GM18868 (cell line): ENCODE data around the gene FATE1.
"Not testable (repeated sequence)": the region's sequence is repeated elsewhere in the genome, so short reads cannot be mapped to it uniquely, and the experiment has no call there.

ENCODE experiments used
- ATAC-seq: cut with Tn5 transposase; IDR thresholded peaks from one replicate; pipeline ENCODE4 v1.9.1; 2021; ENCODE audit warnings: mild to moderate bottlenecking, moderate library complexity; ENCODE audit not compliant: unreplicated experiment

FATE1 gene

GRCh38 chrX:151715752-151716151 is at the start of gene FATE1:
TSS of gene FATE1 (plus strand) at chrX:151716035. CDS start at chrX:151716120, 85 bp downstream.
- ATAC-seq, result no peak

GRCh38 chrX:151675121-151675746 is 40.6 kb upstream of the FATE1 start:
- ATAC-seq, result no peak

- no peak for ATAC-seq
Observed at GRCh38 chrX:151676196-151676595, 39.6 kb upstream of the FATE1 start.

DNA sequence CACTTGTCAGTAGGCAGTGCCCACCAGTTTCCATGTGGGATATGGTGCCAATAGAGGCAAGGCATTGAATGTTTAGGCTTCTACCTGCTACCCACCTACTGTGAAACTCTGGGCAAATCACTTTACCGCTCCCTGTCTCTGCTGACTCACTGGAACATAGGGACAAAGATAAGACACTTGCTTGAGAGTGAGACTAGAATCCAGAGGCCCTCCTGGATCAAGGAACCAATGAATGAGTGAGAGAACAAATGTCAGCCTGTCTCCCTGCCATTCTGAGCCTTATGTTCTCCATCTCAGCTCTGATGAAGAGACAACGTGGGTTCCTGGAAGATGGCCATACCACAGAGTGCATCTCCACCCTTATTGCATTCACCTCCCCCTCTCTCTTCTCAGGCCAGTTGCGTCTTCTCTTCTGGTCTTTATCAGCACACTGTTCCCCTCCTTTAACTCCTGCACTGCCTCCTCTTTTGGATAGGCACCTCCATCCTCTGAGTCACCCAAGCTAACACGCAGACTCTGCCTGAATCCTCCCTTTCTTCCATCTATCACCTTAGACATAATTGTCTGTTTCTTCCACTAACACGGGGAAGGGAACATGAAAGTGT is 35.9 kb upstream of the FATE1 start:
- no peak for ATAC-seq

GRCh38 chrX:151680805-151681204 is 35.0 kb upstream of the FATE1 start:
- ATAC-seq, result peak; percentile 84

DNA sequence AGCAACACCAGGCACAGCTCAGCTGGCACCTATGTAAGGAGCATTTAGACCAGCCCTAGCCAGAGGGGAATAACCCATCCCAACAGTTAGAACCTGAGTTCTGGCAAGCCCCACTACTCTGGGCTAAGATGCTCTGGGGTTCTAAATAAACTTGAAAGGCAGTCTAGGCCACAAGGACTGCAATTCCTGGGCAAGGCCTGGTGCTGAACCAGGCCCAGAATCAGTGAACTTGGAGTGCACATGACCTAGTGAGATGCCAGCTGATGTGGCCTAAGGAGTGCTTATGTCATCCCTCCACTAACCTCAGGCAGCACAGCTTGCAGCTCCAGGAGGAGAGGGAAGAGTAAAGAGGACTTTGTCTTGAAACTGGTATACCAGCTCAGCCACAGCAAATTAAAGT is 28.2 kb upstream of the FATE1 start:
- ATAC-seq, result no peak

DNA sequence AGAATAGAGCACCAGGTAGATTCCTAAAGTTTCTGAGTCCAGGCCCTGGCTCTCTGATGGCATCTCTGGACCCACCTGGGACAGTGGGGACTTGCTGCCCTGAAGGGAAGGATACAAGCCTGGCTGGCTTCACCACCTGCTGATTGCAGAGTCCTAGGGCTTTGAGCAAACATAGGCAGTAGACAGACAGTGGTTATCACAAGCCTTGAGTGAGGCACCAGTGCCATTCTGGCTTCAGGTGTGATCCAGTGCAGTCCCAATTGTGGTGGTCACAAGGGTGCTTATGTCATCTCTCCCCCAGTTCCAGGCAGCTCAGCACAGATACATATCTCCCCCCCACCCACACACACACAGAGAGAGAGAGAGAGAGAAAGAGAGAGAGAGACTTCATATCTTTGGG is 27.1 kb upstream of the FATE1 start:
- ATAC-seq, result no peak

GRCh38 chrX:151692825-151693224 is 23.0 kb upstream of the FATE1 start:
- ATAC-seq, result no peak

DNA sequence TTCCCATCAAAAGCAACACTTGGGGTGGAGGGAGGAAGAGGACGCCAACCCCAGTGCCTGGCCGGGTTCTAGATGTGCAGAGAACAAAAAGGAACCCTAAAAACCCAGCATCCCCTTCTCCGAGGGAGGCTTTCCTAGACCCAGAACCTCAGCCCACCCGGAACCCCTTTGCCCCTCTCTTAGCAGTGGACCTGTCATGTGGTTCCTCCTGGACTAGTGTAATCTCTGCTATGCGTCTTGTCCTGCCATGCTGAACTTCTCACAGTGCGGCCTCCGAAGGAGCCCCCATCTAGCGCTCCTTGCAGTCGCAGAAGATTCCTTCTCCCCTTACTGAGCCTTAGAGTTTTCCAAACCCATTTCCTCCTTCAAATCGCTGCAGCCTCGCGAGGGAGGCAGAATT is 21.7 kb upstream of the FATE1 start:
- ATAC-seq, result no peak

- no peak for ATAC-seq
Observed at GRCh38 chrX:151694661-151695582, 20.9 kb upstream of the FATE1 start, which contains the start of gene PRRG3. TSS of gene PRRG3 (plus strand) at chrX:151695458. CDS start at chrX:151698815, 3,357 bp downstream.

DNA sequence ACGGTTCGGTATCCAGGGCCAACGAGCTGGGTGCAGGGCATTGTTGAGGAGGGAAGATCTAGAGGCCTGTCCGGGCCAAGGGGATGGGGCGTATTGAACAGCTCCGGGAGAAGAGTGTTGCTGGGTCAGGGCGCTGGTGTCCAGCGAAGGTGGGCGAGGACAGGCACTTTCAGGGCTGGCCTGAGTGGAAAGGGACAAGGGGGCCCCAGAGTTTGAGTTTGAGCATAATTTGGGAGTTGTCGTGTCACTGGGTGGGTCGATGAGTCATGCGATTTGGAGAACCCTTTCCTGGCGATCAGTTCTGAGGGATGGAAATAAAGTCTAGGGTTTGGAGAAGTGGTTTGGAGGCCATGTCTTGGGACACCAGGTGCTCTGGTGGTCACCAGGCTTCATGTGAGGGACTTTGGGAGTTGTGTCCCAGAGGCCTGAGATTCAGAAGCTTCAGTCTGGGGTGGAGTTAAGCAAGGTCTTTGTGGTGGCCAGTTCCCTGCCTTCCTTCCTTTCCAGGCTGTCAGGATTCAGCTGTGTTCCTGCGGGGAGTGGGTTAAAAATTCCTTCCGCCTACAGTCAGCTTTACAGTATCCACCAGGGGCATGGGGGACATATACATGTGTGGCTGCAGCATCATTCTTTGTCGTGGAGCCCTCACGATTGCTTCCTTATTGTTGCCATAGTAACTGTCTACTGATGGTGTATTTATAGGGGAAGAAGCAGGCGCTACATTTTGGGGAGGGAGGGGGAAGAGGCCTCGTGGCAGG is 20.1 kb upstream of the FATE1 start:
- no peak for ATAC-seq

- not testable (repeated sequence) for ATAC-seq
Observed at GRCh38 chrX:151697082-151697481, 18.8 kb upstream of the FATE1 start.

DNA sequence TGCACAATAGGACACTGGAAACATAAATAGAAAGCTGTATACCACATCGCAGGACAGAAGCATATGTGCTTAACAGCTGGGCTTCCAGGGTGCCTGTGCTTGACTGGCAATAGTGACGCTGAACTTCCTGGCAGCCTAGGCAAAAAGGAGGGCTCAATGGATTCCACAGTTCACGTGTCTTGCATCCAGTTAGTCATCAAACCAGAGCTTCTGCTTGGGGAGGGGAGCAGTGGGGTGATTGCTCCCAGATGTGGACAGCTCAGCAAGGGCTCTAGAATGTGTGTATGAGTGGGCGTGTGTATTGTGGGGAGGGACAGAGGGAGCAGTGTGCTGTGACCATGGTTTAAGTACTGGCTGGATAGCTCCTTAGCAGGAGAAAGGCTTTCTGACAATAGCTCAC is 18.3 kb upstream of the FATE1 start:
- ATAC-seq, result no peak

DNA sequence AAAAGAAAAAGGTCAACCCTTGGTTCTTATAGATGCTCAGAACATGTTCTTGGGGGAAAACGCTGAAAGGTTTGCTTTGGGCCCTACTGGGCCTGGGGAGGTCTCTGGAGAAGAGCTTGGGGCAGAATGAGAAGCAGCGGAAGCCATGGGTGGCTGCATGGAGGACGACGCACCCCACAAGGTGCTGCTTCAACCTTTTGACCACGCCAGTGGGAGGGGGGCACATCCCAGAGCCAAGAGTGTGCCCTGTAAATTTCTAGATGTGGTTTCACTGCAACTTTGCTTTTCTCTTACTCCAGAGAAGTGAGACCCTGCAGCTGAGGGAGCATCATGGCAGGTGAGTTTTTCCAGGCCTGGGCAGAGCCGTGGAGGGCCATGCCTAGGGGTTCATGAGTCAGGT is 17.4 kb upstream of the FATE1 start:
- no peak for ATAC-seq

- no peak for ATAC-seq
Observed at GRCh38 chrX:151699746-151700145, 16.1 kb upstream of the FATE1 start.

DNA sequence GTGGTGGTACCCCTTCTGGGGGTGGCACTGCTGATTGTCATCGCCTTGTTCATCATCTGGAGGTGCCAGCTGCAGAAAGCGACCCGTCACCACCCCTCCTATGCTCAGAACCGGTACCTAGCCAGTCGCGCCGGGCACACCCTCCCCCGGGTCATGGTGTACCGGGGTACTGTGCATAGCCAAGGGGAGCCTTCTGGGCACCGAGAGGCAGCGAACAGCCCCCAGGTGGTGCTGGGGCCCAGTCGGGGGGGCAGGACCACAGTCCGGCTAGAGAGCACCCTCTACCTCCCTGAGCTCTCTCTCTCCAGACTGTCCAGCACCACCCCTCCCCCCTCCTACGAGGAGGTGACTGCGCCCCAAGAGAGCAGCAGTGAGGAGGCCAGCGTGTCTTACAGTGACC is 15.3 kb upstream of the FATE1 start:
- no peak for ATAC-seq

- ATAC-seq, result no peak
Observed at GRCh38 chrX:151701071-151701470, 14.8 kb upstream of the FATE1 start.

DNA sequence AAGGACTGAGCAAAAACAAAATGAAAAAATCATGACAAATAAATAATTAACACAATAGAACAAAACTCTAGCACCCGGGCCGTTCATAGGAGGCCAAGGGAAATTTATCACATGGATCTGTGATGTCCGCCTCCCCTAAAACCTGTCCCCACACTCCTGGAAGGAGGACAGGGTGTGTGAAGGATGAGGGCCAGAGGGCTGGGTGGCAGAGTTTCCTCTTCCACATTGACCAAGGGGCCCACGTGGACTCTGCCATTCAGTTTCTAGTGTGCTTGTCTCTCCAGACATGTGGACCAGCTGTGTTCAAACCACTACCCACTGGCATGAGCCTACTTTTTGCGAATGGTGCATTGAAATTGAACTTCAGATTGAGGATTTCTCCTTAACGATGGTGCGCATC is 14.3 kb upstream of the FATE1 start:
- ATAC-seq, result no peak

DNA sequence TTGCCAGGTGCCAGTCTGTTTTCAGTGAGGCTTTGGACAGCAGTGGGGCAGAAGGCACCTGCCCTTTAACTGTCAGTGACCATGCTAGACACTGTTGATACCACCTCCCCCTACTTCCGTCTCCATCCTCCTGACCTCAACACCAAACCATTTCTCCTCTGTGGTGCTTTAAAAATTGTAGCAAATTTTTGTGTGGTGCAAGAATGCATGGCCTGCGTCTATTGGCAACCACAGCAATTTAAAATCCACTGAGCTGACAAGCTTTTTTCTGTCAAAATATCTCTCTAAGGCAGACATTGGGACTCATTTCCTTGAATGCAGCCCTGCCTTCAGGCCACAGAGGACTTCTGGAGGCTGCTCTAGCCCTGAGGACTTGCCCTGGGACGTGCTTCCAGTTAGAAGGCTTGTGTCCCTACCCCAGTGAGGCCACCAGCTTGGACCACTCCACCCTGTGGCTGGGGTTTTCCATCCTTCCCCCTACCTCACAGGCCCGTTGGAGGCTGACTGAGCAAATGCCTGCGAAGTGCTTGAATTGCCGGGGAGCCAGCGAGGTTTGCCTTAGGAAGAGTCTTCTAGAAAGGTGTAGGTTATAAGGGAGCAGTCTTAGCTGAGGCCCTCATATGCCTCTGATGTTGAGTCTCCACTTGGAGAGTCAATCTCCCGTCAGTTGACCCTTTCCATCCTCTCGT is 13.7 kb upstream of the FATE1 start:
- no peak for ATAC-seq

DNA sequence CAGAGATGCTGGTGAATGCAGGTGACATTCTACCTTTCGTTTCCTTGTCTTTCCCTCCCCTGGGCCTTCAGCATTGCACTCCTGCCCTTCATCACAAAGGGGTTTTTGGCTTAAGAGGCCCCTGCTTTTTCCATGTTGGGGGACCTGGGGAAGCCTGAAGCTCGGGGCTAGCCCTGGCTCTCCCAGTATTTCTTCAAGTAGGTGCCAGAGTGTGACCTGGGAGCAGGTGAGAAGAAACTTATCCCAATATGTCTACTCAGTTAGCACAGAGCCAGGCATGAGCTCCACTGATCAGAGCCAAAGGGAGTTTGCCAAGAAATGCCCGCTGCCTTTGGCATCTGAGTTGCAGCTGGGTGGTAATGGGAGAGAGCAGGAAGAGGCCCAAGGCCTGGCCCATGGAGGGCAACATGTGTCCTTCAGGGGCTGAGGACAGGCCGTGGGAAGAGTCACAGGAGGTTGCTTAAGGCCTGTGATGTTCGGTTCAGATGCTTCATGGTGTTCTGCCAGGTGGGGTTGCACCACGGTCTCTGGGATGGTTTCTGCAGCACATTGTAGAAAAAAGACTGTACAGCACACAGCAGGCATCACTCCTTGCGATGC is 13.0 kb upstream of the FATE1 start:
- no peak for ATAC-seq
